AG10803 (cell line): ENCODE results near the gene TMEM250.

Experiments
- DNase-seq: peaks from one replicate; pipeline ENCODE4 v3.0.0; 2010; ENCODE audit warnings: low read depth
- H3K4me3 ChIP-seq: 2 replicates; pipeline ENCODE4 v1.5.1; 2011; ENCODE audit warnings: mild to moderate bottlenecking, low read length, control low read depth
- TF ChIP-seq, protein P1 (sequence below): conservative IDR thresholded peaks from 2 replicates; pipeline ENCODE4 v1.5.1; 2011; ENCODE audit warnings: mild to moderate bottlenecking, low read length, control low read depth, inconsistent platforms

The TMEM250 gene

DNA sequence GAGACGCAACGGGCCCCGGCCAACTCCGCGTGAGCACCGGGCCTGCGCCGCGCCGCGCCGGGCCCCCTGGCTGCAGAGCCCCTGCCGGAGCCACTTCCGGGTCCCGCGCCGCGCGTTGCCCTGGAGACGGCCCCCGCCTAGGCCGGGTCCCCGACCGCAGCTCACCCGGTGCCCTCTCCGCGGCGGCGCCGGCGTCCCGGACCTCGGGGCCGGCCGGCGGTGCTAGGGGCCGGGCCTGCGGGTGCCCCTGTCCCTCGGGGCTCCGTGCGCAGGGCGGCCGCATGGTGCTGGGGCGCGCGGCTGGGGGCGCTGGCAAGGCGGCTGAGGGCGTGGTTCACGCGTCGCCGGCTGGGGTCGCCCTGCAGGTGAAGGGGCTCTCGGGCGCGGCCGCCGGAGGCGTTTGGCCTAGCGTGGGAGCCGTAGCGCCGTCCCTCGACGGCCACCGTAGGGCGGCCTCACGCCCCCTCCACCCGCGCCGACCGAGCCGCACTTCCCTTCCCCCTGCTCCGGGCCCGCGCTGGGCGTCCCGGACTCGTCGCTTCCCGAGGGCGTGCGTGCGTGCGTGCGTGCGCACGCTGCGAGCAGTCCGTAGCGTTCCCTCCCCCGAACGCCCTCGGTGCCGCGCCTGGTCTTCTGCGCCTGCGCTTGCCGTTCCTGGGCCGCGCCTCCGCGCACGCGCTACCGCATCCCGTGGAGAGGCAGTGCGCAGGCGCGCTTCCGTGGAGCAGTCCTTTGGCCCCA is at the start of gene TMEM250:
Gene TMEM250 (minus strand): TSS at position 556 of the 741 bp plus-strand sequence. CDS start 1,975 bp downstream, outside the sequence.
- H3K4me3 ChIP-seq, result peak within 1 kb of the TSS; percentile 68
- TF ChIP-seq, protein P1, sequence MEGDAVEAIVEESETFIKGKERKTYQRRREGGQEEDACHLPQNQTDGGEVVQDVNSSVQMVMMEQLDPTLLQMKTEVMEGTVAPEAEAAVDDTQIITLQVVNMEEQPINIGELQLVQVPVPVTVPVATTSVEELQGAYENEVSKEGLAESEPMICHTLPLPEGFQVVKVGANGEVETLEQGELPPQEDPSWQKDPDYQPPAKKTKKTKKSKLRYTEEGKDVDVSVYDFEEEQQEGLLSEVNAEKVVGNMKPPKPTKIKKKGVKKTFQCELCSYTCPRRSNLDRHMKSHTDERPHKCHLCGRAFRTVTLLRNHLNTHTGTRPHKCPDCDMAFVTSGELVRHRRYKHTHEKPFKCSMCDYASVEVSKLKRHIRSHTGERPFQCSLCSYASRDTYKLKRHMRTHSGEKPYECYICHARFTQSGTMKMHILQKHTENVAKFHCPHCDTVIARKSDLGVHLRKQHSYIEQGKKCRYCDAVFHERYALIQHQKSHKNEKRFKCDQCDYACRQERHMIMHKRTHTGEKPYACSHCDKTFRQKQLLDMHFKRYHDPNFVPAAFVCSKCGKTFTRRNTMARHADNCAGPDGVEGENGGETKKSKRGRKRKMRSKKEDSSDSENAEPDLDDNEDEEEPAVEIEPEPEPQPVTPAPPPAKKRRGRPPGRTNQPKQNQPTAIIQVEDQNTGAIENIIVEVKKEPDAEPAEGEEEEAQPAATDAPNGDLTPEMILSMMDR, result no peak
- DNase-seq, result peak; percentile 95

DNA sequence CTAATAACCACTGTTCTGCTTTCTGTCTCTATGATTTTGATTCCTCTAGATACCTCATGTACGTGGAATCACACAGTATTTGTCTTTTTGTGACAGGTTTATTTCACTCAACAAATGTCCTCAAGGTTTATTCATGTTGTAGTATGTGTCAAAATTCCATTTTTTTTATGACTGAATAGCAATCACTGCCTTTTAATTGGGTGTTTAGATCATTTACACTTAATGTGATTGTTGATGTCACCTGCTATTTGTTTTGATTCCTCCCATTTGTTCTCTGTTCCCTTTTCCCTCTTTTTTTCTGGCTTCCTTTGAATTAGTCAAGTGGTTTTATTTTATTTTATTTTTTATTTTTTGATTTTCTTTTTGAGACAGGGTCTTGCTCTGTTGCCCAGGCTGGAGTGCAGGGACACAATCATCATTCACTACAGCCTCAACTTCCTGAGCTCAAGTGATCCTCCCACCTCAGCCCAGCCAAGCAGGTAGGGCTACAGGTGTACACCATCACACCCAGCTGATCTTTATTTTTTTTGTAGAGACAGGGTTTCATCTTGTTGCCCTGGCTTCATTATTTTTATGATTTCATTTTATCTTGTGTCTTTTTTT is 44.7 kb upstream of the TMEM250 start:
- TF ChIP-seq, protein P1, result no peak
- H3K4me3 ChIP-seq, result no peak overlapping the region
- DNase-seq, result no peak

- H3K4me3 ChIP-seq, result no peak overlapping the region
- TF ChIP-seq, protein P1, result no peak
- DNase-seq, result no peak
Measured at GRCh38 chr9:136160995-136161610, 42.4 kb upstream of the TMEM250 start.

DNA sequence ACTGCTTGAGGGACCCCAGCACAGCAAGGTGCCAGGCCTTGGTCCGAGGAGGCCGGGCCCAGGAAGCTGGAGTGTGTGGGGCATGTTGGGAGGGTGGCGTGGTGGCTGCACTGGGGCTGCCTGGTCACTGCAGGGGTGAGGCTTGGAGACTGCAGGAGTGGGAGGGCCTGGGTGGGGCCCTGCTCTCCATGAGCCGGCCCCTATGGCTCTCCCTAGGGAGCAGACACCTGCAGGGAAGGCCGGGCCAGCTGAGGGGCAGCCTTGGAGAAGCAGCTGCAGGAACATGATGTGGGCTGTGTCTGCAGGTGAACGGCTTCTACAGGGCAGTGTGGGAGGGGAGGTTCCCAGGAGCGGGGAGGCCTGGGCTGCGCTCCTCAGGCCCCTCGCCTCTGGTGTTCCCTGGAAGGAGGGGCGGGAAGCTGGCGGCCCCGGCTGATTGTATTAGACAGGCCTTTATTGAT is 41.7 kb upstream of the TMEM250 start:
- TF ChIP-seq, protein P1, result no peak
- no peak overlapping the region for H3K4me3 ChIP-seq
- no peak for DNase-seq

- TF ChIP-seq, protein P1, result no peak
Measured at GRCh38 chr9:136159851-136160250, 41.2 kb upstream of the TMEM250 start.

GRCh38 chr9:136157477-136158265 is 39.0 kb upstream of the TMEM250 start:
- TF ChIP-seq, protein P1, result no peak
- H3K4me3 ChIP-seq, result no peak overlapping the region
- no peak for DNase-seq

More at GRCh38 chr9:136159851-136160250, 41.2 kb upstream of the TMEM250 start:
- DNase-seq, result no peak
- H3K4me3 ChIP-seq, result no peak overlapping the region
